ENCODE data around the gene CPD.

The CPD gene

DNA sequence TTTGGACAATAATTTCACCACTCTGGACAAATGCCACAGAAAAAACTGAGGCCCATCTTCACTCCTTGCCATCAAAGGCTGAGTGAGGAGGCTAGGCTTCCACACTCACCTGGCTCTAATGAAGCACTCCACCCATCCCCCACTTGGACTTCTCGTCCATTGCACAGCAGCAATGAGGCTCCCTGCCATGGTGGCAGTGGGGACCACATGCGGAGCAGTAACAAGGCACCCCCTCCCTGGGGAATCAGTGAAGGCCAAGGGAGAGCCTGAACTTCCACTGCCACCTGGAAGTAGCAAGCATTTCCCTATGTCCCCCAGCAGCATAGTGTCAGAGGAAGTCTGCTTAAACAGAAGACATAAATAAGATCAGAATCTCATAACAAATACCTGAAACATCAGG, 96.5 kb downstream of the CPD start:
- no peak overlapping the region for H3K4me3 ChIP-seq (ENCODE audit: control insufficient read depth, low read depth, low read length)
- no peak for DNase-seq (ENCODE audit: low read depth)
- no peak for TF ChIP-seq CTCF (conservative IDR thresholded peaks at IDR 0.05; ENCODE audit: control insufficient read depth, insufficient read depth, low read depth, low read length)

DNA sequence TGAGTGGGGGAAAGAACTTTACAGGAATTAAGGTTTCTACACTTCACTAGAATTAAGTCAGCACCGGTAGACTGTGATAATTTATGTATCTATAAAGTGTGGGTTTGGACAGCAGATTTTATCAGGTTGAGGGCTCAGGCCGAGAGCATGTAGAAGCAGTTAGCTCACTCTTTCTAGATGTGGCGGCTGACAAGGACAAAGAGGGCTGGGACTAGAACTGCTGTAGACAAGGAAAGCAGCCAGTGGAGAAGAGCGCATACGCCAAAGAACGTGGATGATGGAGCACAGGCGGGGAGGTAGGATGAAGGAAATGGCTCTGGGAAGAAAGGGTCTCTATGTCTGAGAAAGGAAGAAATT, 98.0 kb downstream of the CPD start:
- peak overlapping the region; percentile 97 for H3K4me3 ChIP-seq (ENCODE audit: control insufficient read depth, low read depth, low read length)
- no peak for TF ChIP-seq CTCF (conservative IDR thresholded peaks at IDR 0.05; ENCODE audit: control insufficient read depth, insufficient read depth, low read depth, low read length)
- DNase-seq (ENCODE audit: low read depth), result peak; percentile 10

GRCh38 chr17:30477083-30477773, 98.5 kb downstream of the CPD start, which contains the start of gene GOSR1:
TSS of gene GOSR1 (plus strand) at chr17:30477408. CDS start at chr17:30477434, 26 bp downstream.
- H3K4me3 ChIP-seq (ENCODE audit: control insufficient read depth, low read depth, low read length), result peak within 1 kb of the TSS; percentile 97
- peak; percentile 96 for DNase-seq (ENCODE audit: low read depth)
- peak; percentile 70 for TF ChIP-seq CTCF (conservative IDR thresholded peaks at IDR 0.05; ENCODE audit: control insufficient read depth, insufficient read depth, low read depth, low read length)

DNA sequence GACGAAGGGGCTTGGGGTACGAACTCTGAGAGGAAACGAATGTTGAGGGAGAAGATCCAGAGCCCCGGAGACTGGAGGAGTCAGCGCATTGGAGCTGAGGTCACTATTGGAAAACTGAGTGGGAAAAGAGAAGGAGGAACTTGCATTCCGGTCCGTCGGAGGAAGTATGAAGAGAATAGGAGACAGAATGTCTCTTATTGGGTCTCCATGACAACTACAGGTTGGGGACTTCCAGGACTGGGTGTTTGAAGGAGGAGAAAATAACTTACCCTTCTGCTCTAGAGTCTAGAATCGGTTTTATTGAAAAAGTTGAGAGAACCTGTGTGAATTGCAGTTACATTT, 99.0 kb downstream of the CPD start:
- no peak for TF ChIP-seq CTCF (conservative IDR thresholded peaks at IDR 0.05; ENCODE audit: control insufficient read depth, insufficient read depth, low read depth, low read length)
- peak overlapping the region; percentile 97 for H3K4me3 ChIP-seq (ENCODE audit: control insufficient read depth, low read depth, low read length)
- DNase-seq (ENCODE audit: low read depth), result peak; percentile 33

DNA sequence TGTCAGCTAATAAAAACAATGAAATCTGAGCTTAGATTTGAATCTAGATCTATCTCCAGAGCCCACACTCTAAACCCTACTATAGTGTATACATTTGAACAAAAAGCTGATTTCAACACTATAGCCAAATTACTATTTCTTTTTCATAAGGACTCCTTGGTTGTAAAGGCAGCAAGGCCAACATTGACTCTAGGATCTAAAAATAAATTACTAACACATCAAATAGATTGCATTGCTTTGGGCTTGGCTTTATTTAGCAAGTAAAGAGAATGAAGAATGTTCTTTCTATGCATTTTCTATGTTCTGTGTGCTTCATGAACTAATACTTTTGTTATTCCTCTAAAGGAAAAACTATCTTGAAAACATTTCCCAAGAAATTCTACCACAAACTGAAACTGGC, 103.8 kb downstream of the CPD start:
- no peak for TF ChIP-seq CTCF (conservative IDR thresholded peaks at IDR 0.05; ENCODE audit: control insufficient read depth, insufficient read depth, low read depth, low read length)
- DNase-seq (ENCODE audit: low read depth), result no peak
- H3K4me3 ChIP-seq (ENCODE audit: control insufficient read depth, low read depth, low read length), result no peak overlapping the region

DNA sequence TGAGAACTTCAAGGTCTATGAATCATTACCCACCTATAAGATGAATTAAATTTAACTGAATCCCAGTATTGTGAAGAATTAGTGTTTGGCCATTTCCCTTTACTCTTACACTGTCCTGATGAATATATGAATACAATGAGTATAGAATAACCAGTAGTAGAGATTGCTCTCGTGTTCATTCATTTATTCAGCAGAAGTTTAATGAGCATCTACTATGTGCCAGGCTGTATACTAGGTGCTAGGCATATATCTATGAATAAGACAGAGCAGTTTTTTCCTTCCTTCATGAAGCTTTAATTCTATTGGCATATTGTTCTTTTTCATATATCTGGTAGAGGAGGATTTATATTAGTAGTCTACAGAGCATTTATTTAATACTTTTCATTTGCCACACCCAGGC, 104.4 kb downstream of the CPD start:
- DNase-seq (ENCODE audit: low read depth), result no peak
- H3K4me3 ChIP-seq (ENCODE audit: control insufficient read depth, low read depth, low read length), result no peak overlapping the region
- no peak for TF ChIP-seq CTCF (conservative IDR thresholded peaks at IDR 0.05; ENCODE audit: control insufficient read depth, insufficient read depth, low read depth, low read length)

- no peak overlapping the region for H3K4me3 ChIP-seq (ENCODE audit: control insufficient read depth, low read depth, low read length)
- TF ChIP-seq CTCF (conservative IDR thresholded peaks at IDR 0.05; ENCODE audit: control insufficient read depth, insufficient read depth, low read depth, low read length), result no peak
- DNase-seq (ENCODE audit: low read depth), result no peak
Measured at GRCh38 chr17:30493780-30494179, 115.1 kb downstream of the CPD start.

All from fibroblast of mammary gland (primary cell).